ENCODE measurements around the gene MAP2.

Gene MAP2

GRCh38 chr2:209529579-209529978 is 105.7 kb downstream of the MAP2 start:
- no peak for DNase-seq (ENCODE audit: low read depth in 2 of 2)

GRCh38 chr2:209532321-209532720 is 108.5 kb downstream of the MAP2 start:
- no peak for DNase-seq (ENCODE audit: low read depth in 2 of 2)

- DNase-seq (ENCODE audit: low read depth in 2 of 2) = no peak
Observed at GRCh38 chr2:209533391-209533790, 109.5 kb downstream of the MAP2 start.

GRCh38 chr2:209534228-209534627 is 110.4 kb downstream of the MAP2 start:
- no peak for DNase-seq (ENCODE audit: low read depth in 2 of 2)

GRCh38 chr2:209536363-209536762 is 112.5 kb downstream of the MAP2 start:
- DNase-seq (ENCODE audit: low read depth in 2 of 2) = no peak

- no peak for DNase-seq (ENCODE audit: low read depth in 2 of 2)
Observed at GRCh38 chr2:209547726-209548125, 123.9 kb downstream of the MAP2 start.

GRCh38 chr2:209549589-209549988 is 125.7 kb downstream of the MAP2 start:
- DNase-seq (ENCODE audit: low read depth in 2 of 2) = no peak

- DNase-seq (ENCODE audit: low read depth in 2 of 2) = no peak
Observed at GRCh38 chr2:209553913-209554312, 130.1 kb downstream of the MAP2 start.

GRCh38 chr2:209556354-209556961 is 132.6 kb downstream of the MAP2 start:
- DNase-seq (ENCODE audit: low read depth in 2 of 2) = no peak

GRCh38 chr2:209560911-209561310 is 137.1 kb downstream of the MAP2 start:
- no peak for DNase-seq (ENCODE audit: low read depth in 2 of 2)

- DNase-seq (ENCODE audit: low read depth in 2 of 2) = no peak
Observed at GRCh38 chr2:209563453-209563852, 139.6 kb downstream of the MAP2 start.

GRCh38 chr2:209564816-209565215 is 141.0 kb downstream of the MAP2 start:
- no peak for DNase-seq (ENCODE audit: low read depth in 2 of 2)

GRCh38 chr2:209565896-209566582 is 142.2 kb downstream of the MAP2 start:
- DNase-seq (ENCODE audit: low read depth in 2 of 2) = no peak

- no peak for DNase-seq (ENCODE audit: low read depth in 2 of 2)
Observed at GRCh38 chr2:209570194-209570593, 146.3 kb downstream of the MAP2 start.

GRCh38 chr2:209574515-209574914 is 150.7 kb downstream of the MAP2 start:
- no peak for DNase-seq (ENCODE audit: low read depth in 2 of 2)

- DNase-seq (ENCODE audit: low read depth in 2 of 2) = no peak
Observed at GRCh38 chr2:209577376-209578357, 153.8 kb downstream of the MAP2 start.

GRCh38 chr2:209578394-209579001 is 154.7 kb downstream of the MAP2 start:
- DNase-seq (ENCODE audit: low read depth in 2 of 2) = no peak

- no peak for DNase-seq (ENCODE audit: low read depth in 2 of 2)
Observed at GRCh38 chr2:209579230-209579749, 155.4 kb downstream of the MAP2 start.

GRCh38 chr2:209581040-209581439 is 157.2 kb downstream of the MAP2 start:
- DNase-seq (ENCODE audit: low read depth in 2 of 2) = no peak

- no peak for DNase-seq (ENCODE audit: low read depth in 2 of 2)
Observed at GRCh38 chr2:209582281-209582680, 158.4 kb downstream of the MAP2 start.

GRCh38 chr2:209584472-209584871 is 160.6 kb downstream of the MAP2 start:
- DNase-seq (ENCODE audit: low read depth in 2 of 2) = no peak

- no peak for DNase-seq (ENCODE audit: low read depth in 2 of 2)
Observed at GRCh38 chr2:209584915-209585314, 161.1 kb downstream of the MAP2 start.
